RCC 7860 (cell line): Measurements from ENCODE around the gene NISCH.

Experiments
- DNase-seq: peaks from one replicate; pipeline ENCODE4 v3.0.0-alpha.2; 2015; ENCODE audit warnings: low spot score
- FAIRE-seq: peaks from 2 replicates; lab custom pipeline; 2012; peaks lifted over from hg19 to GRCh38; lab: Jason Lieb, UNC

NISCH gene

DNA sequence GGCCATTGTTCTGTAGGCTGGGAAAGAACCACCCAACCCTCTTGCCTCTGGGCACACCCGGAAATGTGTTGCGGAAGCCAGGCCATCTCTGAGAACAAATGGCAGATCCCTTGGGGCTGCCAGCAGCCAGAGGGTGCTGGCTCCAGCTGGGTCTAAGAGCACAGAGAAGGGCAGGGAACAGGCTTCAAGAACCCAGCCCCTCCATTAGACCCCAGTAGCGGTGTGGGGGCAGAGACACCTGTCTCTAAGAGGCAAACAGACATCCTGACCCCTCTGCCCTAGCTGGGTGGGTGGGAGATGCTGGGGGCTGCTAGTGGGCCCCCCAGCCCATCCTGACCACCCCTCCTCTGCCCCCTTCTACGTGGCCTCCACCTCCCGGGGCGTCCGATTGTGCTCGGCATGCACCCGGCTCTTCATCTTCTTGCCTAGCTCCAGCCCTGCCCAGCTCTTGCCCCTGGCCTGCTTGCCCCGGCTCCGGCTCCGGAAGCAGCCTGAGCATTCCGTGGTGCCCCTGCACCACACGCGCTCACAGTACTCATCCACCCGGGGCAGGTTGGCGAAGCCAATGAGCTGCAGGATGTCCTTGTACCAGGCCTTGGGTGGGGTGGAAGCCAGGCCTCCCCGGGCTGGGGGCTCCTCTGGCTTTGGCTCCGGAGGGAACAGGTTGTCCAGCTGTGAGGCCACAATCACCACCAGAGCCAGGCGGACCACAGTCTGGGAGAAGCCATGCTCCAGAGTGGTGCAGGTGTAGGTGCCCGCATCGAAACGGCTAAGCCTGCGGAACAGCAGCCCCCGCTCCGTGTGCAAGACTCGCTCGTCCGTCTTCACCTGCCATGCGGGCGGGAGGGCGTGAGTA, 19.9 kb upstream of the NISCH start:
- DNase-seq (no peak), FAIRE-seq (no peak)

DNA sequence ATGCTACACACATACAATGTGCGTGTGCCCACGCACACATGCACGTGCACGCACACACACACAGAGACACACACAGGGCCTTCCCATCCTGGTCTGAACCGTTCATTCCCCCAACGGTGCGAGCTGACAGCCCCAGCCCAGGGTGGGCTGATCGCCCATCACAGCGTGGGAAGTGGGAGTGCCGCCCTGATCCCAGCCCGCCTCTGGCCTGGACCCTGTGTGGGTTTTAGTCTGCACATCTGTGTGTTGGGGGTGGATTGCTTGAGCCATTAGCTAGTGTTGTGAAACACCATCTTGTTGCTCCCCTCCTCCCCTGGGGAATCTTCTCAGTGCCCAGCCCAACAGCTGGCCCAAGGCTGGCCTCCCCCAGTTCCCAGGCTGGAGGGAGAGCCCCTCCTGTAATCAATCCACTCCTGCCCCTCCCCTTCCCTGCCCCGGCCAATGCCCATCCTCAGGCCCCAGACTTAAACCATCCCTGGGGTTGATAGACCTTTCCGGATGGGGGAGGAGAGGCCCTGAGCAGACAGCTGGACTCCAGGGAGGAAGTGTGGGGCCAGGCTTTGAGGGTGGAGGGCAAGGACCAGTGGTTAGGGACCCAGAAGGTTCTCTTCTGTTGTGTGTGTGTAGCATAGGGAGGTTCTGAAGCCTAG, 18.8 kb upstream of the NISCH start:
- DNase-seq (no peak), FAIRE-seq (no peak)

DNA sequence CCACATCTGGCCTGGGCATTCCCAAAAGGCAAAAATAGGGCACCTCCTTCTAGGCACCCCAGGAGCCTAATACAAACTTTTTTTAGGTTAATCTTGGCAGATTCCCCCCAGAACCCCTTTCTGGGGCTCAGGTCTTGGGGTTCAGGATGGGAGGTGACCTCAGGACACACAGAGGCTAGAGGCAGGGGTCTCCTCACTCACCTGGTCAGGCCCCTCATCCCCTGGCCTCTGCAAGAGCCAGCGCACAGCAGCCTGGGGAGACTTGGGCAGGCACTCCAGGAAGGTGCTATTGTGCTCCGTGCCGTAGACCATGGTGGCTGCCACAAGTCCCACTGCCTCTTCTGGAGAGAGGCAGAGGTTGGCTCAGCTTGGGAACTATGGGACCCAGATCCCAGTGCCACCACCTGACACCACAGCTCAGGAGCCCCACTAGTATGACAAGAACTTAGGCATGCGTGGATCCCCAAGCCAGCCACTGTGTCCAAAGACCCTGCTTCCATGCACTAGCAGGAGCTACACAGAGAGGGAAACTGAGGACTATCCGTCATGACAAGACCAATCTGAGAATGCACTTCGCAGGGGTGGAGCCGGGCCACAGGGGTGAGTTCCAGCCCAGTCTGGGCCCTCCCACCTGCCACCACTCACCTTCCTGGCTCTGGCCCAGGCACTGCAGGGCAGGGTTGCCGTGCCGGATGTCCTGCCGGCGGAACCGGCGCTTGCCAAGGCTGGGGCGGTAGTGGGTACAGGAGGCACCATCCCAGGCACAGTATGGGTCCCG, 17.9 kb upstream of the NISCH start:
- DNase-seq (no peak), FAIRE-seq (no peak)

- DNase-seq = no peak
- no peak for FAIRE-seq
Observed at GRCh38 chr3:52438104-52438376, 17.4 kb upstream of the NISCH start.

- DNase-seq = no peak
- FAIRE-seq = no peak
Observed at GRCh38 chr3:52438579-52439425, 16.6 kb upstream of the NISCH start.

- FAIRE-seq (no peak), DNase-seq (no peak)
Observed at GRCh38 chr3:52439426-52440248, 15.8 kb upstream of the NISCH start.

DNA sequence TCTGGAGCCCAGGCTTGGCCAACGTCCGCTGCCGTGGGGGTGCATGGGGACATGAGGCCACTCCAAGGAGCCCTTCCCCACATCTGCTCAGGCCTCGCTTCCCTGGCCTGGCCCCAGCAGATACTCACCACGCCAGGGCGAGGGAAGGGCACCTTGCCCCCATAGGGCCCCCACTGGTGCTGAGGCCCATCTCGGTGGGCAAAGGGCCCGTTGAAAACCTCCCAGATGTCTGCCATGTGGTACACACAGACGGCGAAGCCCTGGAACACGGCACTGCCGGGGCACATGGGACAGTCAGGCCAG, 15.2 kb upstream of the NISCH start:
- FAIRE-seq (no peak), DNase-seq (no peak)

GRCh38 chr3:52440671-52441070, 14.7 kb upstream of the NISCH start:
- DNase-seq (no peak), FAIRE-seq (no peak)

DNA sequence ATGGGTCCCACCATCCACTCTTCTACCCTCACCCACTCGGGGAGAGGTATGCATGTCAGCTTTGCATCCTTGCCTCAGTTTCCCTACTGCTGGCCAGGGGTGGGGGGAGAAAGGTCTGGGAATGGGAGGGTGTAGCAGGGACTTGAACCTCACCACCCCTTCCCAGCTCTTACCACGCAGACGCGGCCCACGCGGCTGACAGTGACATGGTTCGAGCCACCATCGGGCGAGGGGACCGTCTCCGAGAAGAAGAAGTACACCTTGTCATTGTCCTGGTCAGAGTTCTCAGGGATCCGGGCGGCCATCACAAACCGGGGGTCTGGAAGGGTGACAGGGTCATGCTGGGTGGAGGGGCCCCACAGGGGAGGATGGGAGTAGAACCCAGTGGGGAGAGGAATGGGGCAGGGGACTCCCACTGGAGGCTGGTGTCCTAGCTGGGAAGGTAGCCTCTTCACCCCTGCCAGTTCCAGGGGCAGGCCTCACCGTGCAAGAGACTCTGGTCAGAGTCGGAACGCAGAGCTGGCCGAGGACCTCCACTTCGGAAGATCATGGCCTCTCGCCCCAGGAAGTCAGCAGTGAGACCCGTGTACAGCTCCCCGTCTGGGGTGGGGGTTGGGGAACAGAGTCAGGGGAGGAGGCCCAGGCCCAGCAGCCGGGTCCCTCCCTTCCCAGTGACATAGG, 14.2 kb upstream of the NISCH start:
- no peak for DNase-seq

DNA sequence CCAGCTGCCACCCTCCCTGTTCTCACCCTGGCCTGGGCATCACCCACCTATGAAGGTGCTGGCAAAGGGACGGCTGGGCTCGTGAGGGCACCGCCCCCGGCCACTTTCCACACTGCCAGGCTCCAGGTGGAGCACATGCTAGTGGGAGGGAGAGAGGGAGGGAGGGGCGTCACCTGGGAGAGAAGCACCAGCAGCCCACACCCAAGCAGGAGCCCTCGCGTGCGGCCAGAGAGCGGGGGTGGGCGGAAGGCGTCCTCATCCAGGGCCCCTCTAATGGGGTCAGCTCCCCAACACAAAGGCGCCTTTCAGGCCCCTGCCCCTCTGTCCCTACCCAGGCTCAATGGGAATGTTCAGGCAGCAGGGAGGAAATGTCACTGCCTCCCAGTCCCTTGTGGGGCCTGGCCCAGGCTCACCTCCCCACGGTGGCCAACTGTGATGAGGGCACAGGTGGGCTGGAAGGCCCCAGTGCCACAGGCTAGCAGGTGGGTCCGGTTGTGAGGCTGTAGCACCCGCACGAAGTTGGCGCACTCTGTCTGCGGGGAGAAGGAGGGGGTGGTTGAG, 13.6 kb upstream of the NISCH start:
- no peak for DNase-seq
- FAIRE-seq = no peak

More for the DNA sequence above, 14.2 kb upstream of the NISCH start:
- no peak for FAIRE-seq

GRCh38 chr3:52442409-52443267, 12.8 kb upstream of the NISCH start:
- DNase-seq (no peak), FAIRE-seq (no peak)

DNA sequence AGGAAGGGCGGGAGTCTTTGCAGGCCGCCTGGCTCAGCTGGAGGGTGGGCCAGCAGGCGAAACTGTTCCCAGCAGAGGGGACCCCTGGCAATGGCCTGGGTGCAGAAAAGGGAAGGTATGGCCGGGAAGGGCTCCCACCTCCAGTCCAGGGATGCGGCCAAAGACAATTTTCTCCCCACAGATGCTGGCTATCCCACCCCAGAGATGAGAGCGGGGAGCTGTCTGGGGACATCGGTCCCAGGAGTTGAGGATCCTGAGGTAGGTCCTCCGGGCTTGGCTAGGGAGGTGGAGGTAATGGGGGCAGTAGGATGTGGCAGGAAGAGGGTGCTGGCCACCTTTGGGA, 12.2 kb upstream of the NISCH start:
- DNase-seq = no peak
- no peak for FAIRE-seq

DNA sequence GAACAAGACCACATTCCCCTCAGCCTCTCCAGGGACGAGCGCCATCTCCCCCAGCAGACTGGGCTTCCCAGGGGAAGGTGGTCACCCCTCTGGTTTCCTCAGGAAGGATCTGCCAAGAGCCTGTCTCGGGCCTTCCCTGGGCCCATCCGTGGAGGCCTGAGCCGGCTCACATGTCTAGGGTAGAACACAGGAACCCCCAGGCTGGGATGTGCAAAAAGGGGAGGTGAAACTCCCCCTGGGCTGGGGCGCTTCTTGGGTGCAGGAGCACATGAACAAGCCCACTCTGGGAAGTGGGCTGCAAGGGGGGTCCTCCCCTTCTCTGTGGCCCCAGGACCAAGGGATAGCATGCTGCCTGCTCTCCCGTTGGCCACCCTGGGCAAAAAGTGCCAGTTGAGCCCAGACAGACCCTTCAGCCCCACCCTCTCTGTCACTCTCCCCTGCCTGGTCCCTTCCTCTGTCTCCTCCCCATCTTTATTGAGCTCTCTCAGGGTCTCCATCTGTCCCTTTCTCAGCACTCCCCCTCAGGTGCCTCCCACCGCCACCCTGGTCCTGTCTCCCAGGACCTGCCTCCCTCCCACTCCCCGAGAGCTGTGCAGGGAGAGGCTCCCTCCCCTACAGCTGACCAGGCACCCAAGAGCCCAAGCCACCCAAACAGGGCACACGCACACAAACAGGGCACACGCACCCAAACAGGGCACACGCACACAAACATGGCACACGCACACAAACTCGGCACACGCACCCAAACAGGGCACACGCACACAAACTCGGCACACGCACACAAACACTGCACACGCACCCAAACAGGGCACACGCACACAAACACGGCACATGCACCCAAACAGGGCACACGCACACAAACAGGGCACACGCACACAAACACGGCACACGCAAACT, 11.4 kb upstream of the NISCH start:
- FAIRE-seq (no peak), DNase-seq (no peak)

DNA sequence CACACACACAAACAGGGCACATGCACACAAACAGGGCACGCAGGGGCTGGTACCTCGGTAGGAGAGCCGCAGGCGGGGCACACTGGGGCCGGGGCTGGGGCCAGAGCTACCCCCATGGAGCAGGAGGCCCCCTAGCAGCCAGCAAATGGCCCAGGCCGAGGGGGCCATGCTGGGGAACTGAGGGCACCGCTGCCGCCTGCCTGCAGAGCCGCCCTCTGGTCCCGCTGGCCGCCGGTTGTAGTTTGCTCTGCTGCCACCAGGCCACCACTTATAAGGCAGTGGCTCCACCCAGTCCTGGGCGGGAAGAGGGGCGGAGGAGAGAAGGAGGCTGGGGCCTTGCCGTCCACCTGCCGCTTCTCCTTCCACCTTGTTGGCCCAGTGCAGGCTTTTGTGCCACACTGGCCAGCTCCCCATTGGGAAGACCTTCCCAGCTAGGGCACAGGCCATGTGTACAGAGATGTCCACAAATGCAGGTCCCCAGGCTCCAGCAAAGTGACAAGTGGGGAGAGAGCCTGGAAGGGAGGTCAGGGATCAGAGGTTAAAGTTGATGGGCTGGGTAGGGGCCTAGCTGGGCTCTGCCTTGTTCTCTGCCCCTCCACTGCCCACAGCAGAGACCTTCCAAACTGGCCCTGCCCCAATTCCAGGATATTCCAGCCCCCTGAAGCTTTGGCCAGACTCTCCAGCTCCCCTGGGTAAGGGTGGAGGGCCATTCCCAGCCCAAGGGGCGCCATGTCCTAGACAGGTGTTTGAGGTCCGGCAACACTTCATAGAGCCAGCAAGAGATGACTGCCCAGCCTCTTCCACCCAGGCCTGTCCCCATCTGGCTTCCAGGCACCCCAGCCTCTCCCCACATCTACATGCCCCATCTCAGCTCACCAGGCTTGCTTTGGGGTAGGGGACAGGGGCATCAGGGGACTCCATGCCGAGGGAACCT, 10.3 kb upstream of the NISCH start, which contains the start of gene SEMA3G:
Gene SEMA3G (minus strand): TSS at position 244 of the 934 bp plus-strand sequence. CDS start 76 bp downstream, at position 168.
- DNase-seq (peak; percentile 37), FAIRE-seq (no peak)

DNA sequence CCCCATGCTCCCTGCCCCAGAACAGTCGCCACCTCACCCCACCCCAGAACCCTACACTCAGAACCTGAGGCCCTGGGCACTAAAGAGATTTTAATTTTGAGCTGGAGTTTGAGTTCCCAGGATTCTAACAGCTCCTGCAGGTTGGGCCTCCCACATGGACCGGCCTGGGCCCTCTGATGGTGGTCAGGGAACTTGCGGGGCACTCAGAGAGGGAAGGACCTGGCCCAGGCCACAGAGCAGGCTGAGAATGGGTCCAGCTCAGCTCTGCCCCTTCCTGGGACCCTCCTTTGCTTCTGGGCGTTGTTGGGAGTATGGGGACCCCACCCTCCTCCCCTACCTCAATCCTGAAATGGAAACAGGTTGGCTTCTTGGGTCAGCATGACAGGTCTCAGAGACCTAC, 9.4 kb upstream of the NISCH start:
- FAIRE-seq = no peak

More for the DNA sequence above, 9.4 kb upstream of the NISCH start:
- no peak for DNase-seq
